NCI-H446 (cell line): Measurements from ENCODE around the gene GABRD.

ENCODE experiments used
- DNase-seq, 2 experiments: peaks; one replicate each; lab custom pipeline; 2025; lab: John Stamatoyannopoulos, UW

Gene GABRD

GRCh38 chr1:1985375-1986050 is 33.6 kb upstream of the GABRD start:
- no peak for DNase-seq

DNA sequence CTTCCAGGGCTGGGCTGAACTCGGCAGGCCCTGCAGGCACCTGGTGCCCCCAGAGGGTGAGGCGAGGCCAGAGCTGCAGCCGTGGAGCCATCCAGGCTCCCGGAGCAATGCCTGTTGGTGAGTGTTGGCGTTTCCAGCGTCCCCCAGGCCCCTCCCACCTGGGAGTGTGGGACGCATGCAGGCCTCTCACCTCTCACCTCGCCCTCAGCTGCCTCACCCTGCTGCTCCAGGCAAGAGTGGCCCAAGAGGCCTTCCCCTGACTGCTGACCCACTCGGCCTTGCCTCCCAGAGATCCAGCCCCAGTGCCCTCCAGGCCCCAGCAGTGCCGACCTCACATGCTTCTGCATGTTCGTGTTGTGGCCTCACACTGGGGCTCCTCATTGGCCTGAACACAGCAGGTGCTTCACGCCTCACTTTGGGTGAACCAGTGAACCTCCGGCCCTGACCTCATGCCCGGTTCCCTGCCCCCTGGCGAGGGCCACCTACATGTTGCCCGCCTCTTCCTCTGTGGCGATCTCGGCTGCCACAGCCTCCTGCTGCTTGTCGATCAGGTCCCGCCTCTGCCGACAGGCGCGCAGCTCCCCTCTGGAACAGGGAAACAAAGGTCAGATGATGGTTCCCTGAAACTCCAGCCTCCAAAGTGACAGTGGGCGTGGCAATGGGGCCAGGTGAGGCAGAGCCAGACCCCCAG is 32.5 kb upstream of the GABRD start:
- DNase-seq = no peak

- DNase-seq = no peak
Observed at GRCh38 chr1:1987142-1987510, 32.0 kb upstream of the GABRD start.

- DNase-seq = no peak
Observed at GRCh38 chr1:1988061-1988945, 30.8 kb upstream of the GABRD start.

DNA sequence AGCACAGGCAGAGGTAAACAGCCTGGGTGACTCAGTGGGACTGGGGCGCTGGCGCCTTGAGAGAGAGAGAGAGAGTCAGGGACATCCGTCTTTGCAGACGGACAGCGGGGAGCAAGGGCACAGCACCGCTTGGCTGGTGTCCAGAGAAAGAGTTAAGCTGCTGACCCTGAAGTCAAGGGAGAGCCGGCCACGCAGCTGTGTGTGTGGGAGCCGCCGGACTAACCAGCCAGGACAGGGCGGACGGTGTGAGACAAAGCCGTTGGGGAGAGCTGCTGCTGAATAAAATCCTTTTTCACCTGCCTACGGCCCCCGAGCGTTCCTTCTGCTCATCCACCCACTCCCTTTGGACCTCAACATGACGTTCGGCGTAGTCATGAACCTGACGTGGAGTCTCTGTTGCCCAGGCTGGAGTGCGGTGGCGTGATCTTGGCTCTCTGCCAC is 30.0 kb upstream of the GABRD start:
- DNase-seq = no peak

GRCh38 chr1:1989789-1990188 is 29.4 kb upstream of the GABRD start:
- no peak for DNase-seq

DNA sequence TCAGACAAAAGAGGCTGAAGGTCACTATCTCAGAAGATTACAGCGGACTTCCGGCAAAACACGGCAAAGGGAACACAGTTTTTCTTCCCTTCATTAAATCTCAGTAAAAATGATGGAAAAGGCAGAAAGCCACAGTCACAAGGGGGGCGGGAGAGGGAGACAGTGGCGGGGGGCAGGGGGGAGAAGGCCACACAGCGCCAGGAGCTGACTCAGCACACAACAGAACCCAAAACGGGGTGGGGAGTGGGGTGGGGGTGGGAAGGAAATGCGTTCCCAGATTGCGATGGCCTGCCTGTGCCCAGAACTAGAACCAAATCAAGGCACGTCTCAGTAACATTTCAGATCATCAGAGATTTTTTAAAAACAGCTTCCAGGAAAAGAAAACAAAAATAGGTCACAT is 28.9 kb upstream of the GABRD start:
- DNase-seq = no peak

- DNase-seq = no peak
Observed at GRCh38 chr1:1994536-1994935, 24.6 kb upstream of the GABRD start.

DNA sequence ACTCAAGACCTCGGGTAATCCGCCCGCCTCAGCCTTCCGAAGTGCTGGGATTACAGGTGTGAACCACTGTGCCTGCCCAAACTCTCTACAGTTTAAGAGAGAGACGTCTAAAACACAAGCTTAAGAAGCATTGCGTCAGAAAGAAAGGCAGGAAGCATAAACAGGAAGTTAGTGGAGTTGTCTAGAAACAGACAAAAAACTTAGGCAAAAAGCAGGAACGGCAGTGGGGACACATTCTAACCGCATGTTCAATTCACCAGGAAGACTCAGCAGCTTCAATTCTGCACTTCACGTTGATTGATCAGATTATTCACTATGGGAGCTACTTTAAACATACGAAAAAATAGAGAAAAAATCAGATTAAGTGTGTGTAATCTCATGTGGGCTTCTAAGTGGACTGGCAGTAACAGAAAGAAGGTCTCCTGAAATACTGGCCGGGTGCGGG is 22.9 kb upstream of the GABRD start:
- no peak for DNase-seq

DNA sequence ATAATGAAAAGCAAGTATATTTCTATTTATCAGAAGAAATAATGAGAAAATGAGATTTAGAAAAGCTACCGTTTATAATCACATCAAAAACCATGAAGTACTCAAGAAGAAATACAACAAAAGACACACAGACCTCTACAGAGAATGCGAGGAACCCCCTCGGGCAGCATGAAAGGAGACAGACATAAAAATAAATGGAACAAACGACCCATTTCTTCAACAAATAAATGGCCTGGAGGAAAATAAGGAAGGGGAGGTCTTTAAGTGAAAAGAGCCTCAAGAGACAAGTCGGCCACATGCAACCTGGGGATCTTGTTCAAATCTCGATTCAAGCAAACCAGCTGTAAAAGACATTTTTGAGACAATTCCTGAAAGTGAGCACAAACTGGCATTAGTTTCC is 21.6 kb upstream of the GABRD start:
- DNase-seq = no peak

DNA sequence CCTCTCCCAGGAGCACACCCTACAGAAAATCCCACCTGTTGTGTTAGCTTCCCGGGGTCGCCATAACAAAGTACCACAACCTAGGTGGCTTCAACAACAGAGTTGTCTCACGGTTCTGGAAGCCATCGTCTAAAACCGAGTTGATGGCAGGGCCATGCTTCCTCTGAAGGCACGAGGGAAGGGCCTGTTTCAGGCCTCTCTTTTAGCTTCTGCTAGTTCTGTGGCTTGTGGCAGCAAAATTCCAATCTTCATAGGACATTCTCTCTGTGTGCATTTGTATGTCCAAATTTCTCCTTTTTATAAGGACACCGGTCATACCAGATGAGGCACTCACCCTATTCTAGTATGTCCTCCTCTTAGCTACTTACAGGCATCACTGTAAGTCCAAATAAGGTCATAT is 18.7 kb upstream of the GABRD start:
- DNase-seq = no peak

- no peak for DNase-seq
Observed at GRCh38 chr1:2000850-2001249, 18.3 kb upstream of the GABRD start.

DNA sequence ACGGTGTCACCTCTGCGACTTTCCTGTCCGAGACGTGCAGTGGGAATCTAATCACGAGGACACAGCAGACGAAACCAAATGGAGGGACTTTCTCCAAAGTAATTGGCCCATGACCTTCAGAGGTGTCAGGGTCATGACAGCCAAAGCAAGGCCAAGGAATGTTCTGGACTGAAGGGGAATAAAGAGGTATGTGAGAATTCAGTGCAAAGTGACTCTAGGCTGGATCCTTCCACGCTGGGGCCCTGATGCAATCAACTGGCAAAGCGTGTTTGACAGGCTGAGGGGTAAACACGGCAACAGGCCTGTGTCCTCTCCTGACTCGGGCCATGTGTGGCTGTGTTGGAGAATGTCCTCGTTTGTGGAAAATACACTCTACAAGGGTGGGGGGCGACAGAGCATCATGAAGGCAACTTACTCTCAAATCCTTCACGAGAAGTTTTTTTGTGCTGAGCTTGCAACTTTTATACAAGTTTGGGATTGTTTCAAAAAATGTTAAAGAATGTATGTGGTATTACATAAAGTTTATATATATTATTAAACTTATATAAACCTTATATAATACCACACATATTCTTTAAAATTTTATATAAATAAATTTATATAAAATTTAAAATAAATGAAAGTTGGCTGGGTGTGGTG is 17.3 kb upstream of the GABRD start:
- DNase-seq = no peak

GRCh38 chr1:2003541-2004131 is 15.5 kb upstream of the GABRD start, which contains the start of gene CFAP74:
CFAP74 (minus strand) TSS chr1:2003786; CDS start chr1:1990956, 12,830 bp downstream.
- DNase-seq = no peak

GRCh38 chr1:2004856-2005255 is 14.3 kb upstream of the GABRD start:
- DNase-seq = no peak

- DNase-seq = no peak
Observed at GRCh38 chr1:2009101-2010053, 9.8 kb upstream of the GABRD start.

- no peak for DNase-seq
Observed at GRCh38 chr1:2014181-2014580, 5.0 kb upstream of the GABRD start.

DNA sequence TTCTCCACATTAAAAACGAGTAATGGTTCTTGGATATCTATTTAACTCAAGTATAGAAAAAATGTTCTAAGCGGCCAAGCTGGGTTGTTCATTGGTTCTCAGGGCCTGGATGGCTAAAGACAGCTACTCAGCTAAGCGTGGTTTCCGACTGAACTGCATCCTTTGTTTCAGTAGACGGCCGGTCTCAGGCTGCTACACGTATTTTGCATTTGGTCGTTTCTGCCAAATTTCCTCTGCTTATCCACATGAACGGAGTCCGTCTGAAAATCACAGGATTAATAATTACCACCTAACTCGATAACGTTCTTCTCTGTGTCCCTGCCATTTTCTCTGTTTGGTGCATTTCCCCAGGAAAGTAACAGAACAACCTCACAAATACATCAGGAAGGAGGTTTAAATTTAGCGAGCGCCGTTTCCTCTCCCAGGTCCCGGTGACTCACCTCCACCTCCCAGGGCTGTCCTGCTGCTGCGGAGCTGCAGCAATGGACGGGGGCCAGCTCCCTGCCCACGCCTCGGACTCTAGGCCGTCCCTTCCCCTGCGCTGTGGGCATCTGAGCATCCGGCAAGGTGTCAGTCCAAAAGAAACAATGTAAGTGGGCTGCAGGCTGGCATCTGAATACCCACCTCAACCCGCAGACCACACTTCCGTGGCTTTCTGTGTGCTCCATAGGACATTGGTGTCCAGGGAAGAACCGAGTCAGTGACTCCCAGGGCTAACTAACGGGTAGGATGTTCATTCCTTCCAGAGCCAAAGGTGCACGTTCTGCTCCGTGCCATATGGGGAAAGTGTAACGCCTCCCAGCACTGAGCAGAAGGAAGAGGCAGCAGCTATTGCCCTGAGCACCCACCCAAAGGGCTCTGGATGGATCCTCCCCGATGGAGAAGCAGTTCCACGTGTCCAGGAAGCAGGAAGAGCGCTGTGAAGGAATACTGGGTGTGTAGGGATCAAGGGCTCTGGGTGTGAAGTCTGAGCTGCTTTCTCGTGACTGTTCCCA is 4.1 kb upstream of the GABRD start:
- no peak for DNase-seq

DNA sequence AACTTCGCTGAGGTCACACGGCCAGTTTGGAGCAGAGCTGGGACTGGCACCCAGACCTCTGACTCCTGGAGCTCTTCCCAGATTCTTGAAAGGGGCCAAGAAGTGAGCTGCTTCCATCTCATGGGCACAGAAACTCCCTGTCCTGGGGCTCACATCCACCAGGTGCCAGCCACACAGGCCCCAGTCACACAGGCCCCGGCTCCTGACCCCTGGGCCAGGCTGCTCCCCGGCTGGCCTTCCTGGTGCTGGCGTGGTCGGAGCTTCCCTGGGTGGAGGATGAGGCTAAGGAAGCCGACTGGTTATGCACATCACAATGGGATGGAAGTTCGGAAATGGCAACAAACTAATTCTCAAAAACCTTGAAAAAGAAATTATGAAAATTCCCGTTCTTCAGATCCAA is 3.0 kb upstream of the GABRD start:
- DNase-seq = no peak
